ENCODE results near the gene PRR29.

PRR29 gene

DNA sequence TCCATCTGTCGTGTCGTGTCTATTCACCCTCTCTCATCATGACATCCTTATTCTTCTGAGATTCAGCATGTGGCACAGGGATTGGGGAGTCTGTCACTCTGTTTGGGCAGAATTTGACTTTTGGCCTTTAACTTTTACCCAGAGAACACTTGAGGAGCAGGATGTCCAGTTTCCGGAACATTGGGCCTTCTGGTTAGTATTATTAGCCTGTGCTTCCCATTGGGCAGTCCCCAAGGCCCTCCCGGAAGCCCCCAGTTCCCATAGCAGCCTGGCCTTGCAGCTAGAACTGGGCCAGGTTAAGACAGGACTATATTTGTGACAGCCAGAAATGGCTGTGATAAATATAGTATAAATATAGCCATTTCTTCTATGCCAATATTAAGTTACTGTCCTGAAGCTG, 35.0 kb upstream of the PRR29 start:
- Histone ChIP-seq H3K27ac (ENCODE audit: low read depth, low read length) (no peak overlapping the region), H4K20me1 (ENCODE audit: control insufficient read depth, insufficient read depth, low read depth, low read length) (no peaks in the 10 kb centered on the region), H3K4me1 (ENCODE audit: control insufficient read depth, low read length) (peaks cover 4% of the 10 kb centered on the region), H3K79me2 (ENCODE audit: control insufficient read depth, low read length) (no peaks in the 10 kb centered on the region), H3K27me3 (ENCODE audit: control insufficient read depth, low read length) (peaks cover 2% of the 10 kb centered on the region; the same call in 1 of the 2 replicates), H3K9me3 (ENCODE audit: control insufficient read depth, insufficient read depth, low read length) (no peaks in the 10 kb centered on the region), H3K4me2 (ENCODE audit: low read length) (no peak overlapping the region), H3K36me3 (ENCODE audit: control insufficient read depth, low read length) (no peaks in the 10 kb centered on the region), H3K9me2 (replicated peaks; ENCODE audit: control insufficient read depth, low read length) (no peaks in the 10 kb centered on the region), H3F3A (ENCODE audit: control insufficient read depth, insufficient read depth) (0 out of 2 replicates have a peak, but pooled peaks cover 4% of the 10 kb centered on the region), H3K4me3 (ENCODE audit: low read length) (no peak overlapping the region)
- TF ChIP-seq, protein P1, sequence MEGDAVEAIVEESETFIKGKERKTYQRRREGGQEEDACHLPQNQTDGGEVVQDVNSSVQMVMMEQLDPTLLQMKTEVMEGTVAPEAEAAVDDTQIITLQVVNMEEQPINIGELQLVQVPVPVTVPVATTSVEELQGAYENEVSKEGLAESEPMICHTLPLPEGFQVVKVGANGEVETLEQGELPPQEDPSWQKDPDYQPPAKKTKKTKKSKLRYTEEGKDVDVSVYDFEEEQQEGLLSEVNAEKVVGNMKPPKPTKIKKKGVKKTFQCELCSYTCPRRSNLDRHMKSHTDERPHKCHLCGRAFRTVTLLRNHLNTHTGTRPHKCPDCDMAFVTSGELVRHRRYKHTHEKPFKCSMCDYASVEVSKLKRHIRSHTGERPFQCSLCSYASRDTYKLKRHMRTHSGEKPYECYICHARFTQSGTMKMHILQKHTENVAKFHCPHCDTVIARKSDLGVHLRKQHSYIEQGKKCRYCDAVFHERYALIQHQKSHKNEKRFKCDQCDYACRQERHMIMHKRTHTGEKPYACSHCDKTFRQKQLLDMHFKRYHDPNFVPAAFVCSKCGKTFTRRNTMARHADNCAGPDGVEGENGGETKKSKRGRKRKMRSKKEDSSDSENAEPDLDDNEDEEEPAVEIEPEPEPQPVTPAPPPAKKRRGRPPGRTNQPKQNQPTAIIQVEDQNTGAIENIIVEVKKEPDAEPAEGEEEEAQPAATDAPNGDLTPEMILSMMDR (IDR thresholded peaks at IDR 0.05; ENCODE audit: low read depth, low read length, poor library complexity, severe bottlenecking): no peak
- TF ChIP-seq EZH2phosphoT487 (IDR thresholded peaks at IDR 0.05; ENCODE audit: borderline replicate concordance, low read length): no peak

DNA sequence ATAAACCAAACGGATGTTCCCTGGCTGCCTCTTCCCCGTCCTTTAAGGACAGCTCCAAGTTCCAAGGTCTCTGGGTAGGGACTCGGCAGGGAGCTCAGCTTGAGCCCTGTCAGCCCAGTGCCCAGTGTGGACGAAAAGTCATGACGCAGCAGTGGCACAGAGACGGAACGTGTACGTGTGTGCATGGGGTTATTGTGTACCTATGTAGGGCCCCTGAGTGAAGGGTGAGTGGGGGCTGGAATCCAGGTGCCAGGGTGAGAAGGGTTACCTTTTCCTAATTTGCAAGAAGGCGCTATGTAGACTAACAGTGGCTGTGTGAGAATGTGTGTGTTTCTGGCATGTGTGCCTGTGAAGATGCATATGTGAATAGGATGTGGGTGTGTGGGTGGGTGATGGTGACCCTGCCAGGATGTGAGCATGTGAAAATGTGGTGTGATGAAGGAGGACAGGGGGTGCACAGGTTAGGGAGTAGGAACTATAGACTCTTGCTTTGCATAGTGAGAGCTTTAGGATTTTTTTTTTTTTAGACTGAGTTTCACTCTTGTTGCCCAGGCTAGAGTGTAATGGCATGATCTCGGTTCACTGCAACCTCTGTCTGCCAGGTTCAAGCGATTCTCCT, 31.4 kb upstream of the PRR29 start:
- no peak overlapping the region for H3K4me2 ChIP-seq (ENCODE audit: low read length)
- no peaks in the 10 kb centered on the region for H3K9me3 ChIP-seq (ENCODE audit: control insufficient read depth, insufficient read depth, low read length)
- H3K27ac ChIP-seq (ENCODE audit: low read depth, low read length): no peak overlapping the region
- H4K20me1 ChIP-seq (ENCODE audit: control insufficient read depth, insufficient read depth, low read depth, low read length): no peaks in the 10 kb centered on the region
- H3K27me3 ChIP-seq (ENCODE audit: control insufficient read depth, low read length): peaks cover 9% of the 10 kb centered on the region; the same call in 1 of the 2 replicates
- no peaks in the 10 kb centered on the region for H3K9me2 ChIP-seq (replicated peaks; ENCODE audit: control insufficient read depth, low read length)
- H3K4me1 ChIP-seq (ENCODE audit: control insufficient read depth, low read length): no peaks in the 10 kb centered on the region
- H3F3A ChIP-seq (ENCODE audit: control insufficient read depth, insufficient read depth): 0 out of 2 replicates have a peak, but pooled peaks cover 4% of the 10 kb centered on the region
- H3K79me2 ChIP-seq (ENCODE audit: control insufficient read depth, low read length): no peaks in the 10 kb centered on the region
- H3K36me3 ChIP-seq (ENCODE audit: control insufficient read depth, low read length): no peaks in the 10 kb centered on the region
- TF ChIP-seq, protein P1 (IDR thresholded peaks at IDR 0.05; ENCODE audit: low read depth, low read length, poor library complexity, severe bottlenecking): no peak
- no peak for TF ChIP-seq EZH2phosphoT487 (IDR thresholded peaks at IDR 0.05; ENCODE audit: borderline replicate concordance, low read length)
- H3K4me3 ChIP-seq (ENCODE audit: low read length): no peak overlapping the region

DNA sequence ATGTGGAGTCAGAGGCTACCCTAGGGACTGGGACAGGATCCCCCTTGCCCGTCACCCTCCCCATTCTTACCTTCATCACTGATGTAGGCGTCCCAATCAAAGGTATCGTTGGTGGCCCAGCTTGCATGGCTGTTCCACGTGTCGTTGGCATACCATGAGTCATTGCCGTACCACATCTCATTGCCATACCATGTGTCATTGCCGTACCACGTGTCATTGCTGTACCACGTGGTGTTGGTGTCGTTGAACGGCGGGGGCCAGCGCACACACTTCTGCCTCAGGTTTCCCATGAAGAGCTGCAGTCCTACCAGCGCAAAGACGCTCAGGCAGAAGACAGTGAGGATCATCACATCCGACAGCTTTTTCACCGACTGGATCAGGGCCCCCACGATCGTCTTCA, 30.2 kb upstream of the PRR29 start:
- H3K9me3 ChIP-seq (ENCODE audit: control insufficient read depth, insufficient read depth, low read length): no peaks in the 10 kb centered on the region
- no peak overlapping the region for H3K4me3 ChIP-seq (ENCODE audit: low read length)
- H3K4me2 ChIP-seq (ENCODE audit: low read length): no peak overlapping the region
- H4K20me1 ChIP-seq (ENCODE audit: control insufficient read depth, insufficient read depth, low read depth, low read length): no peaks in the 10 kb centered on the region
- H3F3A ChIP-seq (ENCODE audit: control insufficient read depth, insufficient read depth): 0 out of 2 replicates have a peak, but pooled peaks cover under 1% of the 10 kb centered on the region
- H3K79me2 ChIP-seq (ENCODE audit: control insufficient read depth, low read length): no peaks in the 10 kb centered on the region
- no peak for TF ChIP-seq EZH2phosphoT487 (IDR thresholded peaks at IDR 0.05; ENCODE audit: borderline replicate concordance, low read length)
- TF ChIP-seq, protein P1 (IDR thresholded peaks at IDR 0.05; ENCODE audit: low read depth, low read length, poor library complexity, severe bottlenecking): no peak
- H3K9me2 ChIP-seq (replicated peaks; ENCODE audit: control insufficient read depth, low read length): no peaks in the 10 kb centered on the region
- H3K4me1 ChIP-seq (ENCODE audit: control insufficient read depth, low read length): no peaks in the 10 kb centered on the region
- no peak overlapping the region for H3K27ac ChIP-seq (ENCODE audit: low read depth, low read length)
- no peaks in the 10 kb centered on the region for H3K36me3 ChIP-seq (ENCODE audit: control insufficient read depth, low read length)
- H3K27me3 ChIP-seq (ENCODE audit: control insufficient read depth, low read length): peaks cover 9% of the 10 kb centered on the region; the same call in 1 of the 2 replicates
